GM12891 (cell line): ENCODE measurements around the gene MMP20.
A peak's percentile ranks its signal among the peaks of the same experiment; 100 is the strongest.

ENCODE experiments used
- DNase-seq: peaks from one replicate; pipeline ENCODE4 v3.0.0; 2011; ENCODE audit warnings: low spot score; ENCODE audit not compliant: insufficient read length
- FAIRE-seq: peaks from 2 replicates; lab custom pipeline; 2011; peaks lifted over from hg19 to GRCh38; lab: Jason Lieb, UNC
- PAX5 ChIP-seq: IDR thresholded peaks from 2 replicates; pipeline ENCODE4 v1.6.1; 2011; ENCODE audit warnings: low read length, moderate library complexity, mild to moderate bottlenecking; ENCODE audit not compliant: insufficient read depth, severe bottlenecking
- POLR2A ChIP-seq: IDR thresholded peaks from 2 replicates; pipeline ENCODE4 v1.6.1; 2011; ENCODE audit warnings: low read depth, low read length, control low read depth
- POLR2AphosphoS5 ChIP-seq: IDR thresholded peaks from 2 replicates; pipeline ENCODE4 v1.6.1; 2011; ENCODE audit warnings: low read depth, low read length, control low read depth
- POU2F2 ChIP-seq: IDR thresholded peaks from 2 replicates; pipeline ENCODE4 v1.6.1; 2011; ENCODE audit warnings: low read depth, mild to moderate bottlenecking, control low read depth, low read length, moderate library complexity
- SPI1 ChIP-seq: IDR thresholded peaks from 2 replicates; pipeline ENCODE4 v1.6.1; 2011; ENCODE audit warnings: low read depth, low read length, control low read depth
- TAF1 ChIP-seq: IDR thresholded peaks from 2 replicates; pipeline ENCODE4 v1.6.1; 2011; ENCODE audit warnings: low read depth, low read length, control low read depth

Gene MMP20

GRCh38 chr11:102546427-102546826 is 78.7 kb downstream of the MMP20 start:
- no peak for DNase-seq
- no peak for FAIRE-seq
- TF ChIP-seq POU2F2 = no peak
- no peak for TF ChIP-seq TAF1
- no peak for TF ChIP-seq PAX5
- no peak for TF ChIP-seq POLR2A
- peak; percentile 38; the same call in 1 of the 2 replicates for TF ChIP-seq SPI1
- TF ChIP-seq POLR2AphosphoS5 = no peak

DNA sequence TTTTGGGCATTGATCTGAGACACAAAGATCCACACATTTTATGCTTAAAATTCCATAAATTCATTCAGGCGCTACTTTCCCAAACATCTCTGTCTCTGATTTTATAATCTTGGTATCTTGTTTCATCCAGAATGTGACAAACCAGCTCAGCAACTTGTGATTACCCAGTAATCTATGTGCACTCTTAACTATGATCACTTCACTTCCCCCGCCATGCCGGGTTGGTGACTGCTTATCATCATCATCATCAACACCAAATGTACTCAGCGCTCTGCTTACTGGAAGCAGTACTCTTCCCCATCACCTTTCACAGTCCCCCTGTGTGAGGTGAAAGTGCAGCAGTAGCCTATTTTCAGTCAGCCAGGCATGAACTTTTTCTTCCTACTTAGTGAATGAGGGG is 79.4 kb downstream of the MMP20 start:
- DNase-seq (no peak), FAIRE-seq (peak; percentile 73)
- TF ChIP-seq SPI1 = no peak
- no peak for TF ChIP-seq POLR2AphosphoS5
- no peak for TF ChIP-seq POLR2A
- no peak for TF ChIP-seq POU2F2
- no peak for TF ChIP-seq PAX5
- TF ChIP-seq TAF1 = no peak

GRCh38 chr11:102544594-102544993 is 80.5 kb downstream of the MMP20 start:
- FAIRE-seq (no peak), DNase-seq (no peak)
- TF ChIP-seq POLR2AphosphoS5 (no peak), TAF1 (no peak), SPI1 (no peak), POU2F2 (no peak), PAX5 (no peak), POLR2A (no peak)

- DNase-seq (no peak), FAIRE-seq (no peak)
Observed at GRCh38 chr11:102539567-102539966, 85.6 kb downstream of the MMP20 start.

GRCh38 chr11:102538932-102539331 is 86.2 kb downstream of the MMP20 start:
- no peak for TF ChIP-seq POLR2A
- TF ChIP-seq POLR2AphosphoS5 = no peak
- no peak for TF ChIP-seq PAX5
- no peak for TF ChIP-seq POU2F2
- TF ChIP-seq SPI1 = no peak
- DNase-seq (no peak), FAIRE-seq (no peak)

More at GRCh38 chr11:102539567-102539966, 85.6 kb downstream of the MMP20 start:
- TF ChIP-seq TAF1 (no peak), PAX5 (no peak), POLR2A (no peak), SPI1 (no peak), POU2F2 (no peak), POLR2AphosphoS5 (no peak)

DNA sequence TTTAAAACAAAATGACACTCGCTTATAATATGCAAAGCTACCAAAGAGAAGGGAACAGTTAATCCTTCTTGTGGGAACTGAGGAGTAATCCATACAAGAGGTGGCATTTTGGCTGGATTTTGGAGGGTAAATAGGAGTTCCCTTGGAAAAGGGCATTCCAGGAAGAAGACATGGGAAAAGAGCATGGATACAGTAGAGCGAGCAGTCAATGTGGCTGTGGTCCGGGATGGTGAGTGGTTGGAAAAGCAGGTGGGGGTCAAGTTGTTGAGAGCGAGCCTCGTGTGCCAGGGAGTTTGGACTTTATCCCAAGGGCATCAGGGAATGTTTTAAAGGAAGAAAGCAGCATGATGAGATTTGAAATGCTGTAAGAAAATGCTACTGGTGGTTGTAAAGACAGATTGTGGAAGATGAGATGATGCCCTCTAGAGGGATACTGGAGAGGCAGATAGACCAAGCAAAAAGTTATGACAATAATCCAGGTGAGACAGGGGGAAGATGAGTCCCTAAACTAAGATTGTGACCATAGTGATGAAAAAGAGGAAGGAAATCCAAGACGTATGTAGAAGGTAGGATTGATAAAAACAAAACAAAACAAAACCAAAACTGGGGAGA is 90.8 kb downstream of the MMP20 start:
- TF ChIP-seq POLR2A (no peak), POU2F2 (no peak), SPI1 (no peak), POLR2AphosphoS5 (no peak), PAX5 (no peak), TAF1 (no peak)
- DNase-seq (no peak), FAIRE-seq (peak; percentile 74)

- peak; percentile 48 for FAIRE-seq
- DNase-seq = no peak
- no peak for TF ChIP-seq TAF1
Observed at GRCh38 chr11:102530558-102530957, 94.6 kb downstream of the MMP20 start, which contains the start of gene MMP7. TSS of gene MMP7 (minus strand) at chr11:102530747. CDS start at chr11:102530700, 47 bp downstream.

GRCh38 chr11:102528618-102529017 is 96.5 kb downstream of the MMP20 start:
- TF ChIP-seq POU2F2 = no peak
- no peak for TF ChIP-seq POLR2AphosphoS5
- TF ChIP-seq POLR2A = no peak
- no peak for TF ChIP-seq TAF1
- TF ChIP-seq PAX5 = no peak
- TF ChIP-seq SPI1 = no peak
- FAIRE-seq (no peak), DNase-seq (no peak)

GRCh38 chr11:102527684-102528083 is 97.4 kb downstream of the MMP20 start:
- DNase-seq = no peak
- no peak for TF ChIP-seq POLR2A
- TF ChIP-seq PAX5 = no peak
- no peak for TF ChIP-seq POU2F2
- TF ChIP-seq TAF1 = no peak
- no peak for TF ChIP-seq POLR2AphosphoS5
- no peak for TF ChIP-seq SPI1
- FAIRE-seq = no peak

DNA sequence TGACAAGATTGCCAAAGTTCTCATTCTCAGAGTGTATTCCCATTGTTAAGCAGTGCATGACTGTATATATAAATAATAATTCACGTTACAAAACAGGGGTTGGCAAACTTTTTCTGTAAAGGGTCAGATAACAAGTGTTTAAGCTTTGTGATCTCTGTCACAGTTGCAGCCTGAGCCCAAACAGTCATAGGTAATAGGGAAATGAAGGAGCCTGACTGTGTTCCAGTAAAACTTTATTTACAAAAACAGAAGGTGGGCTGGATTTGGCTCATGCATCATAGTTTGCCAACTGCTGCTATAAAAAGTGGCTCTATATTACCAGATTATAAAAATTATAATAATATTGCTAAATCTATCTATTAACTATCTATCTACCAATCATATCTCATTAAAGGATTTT is 98.1 kb downstream of the MMP20 start:
- TF ChIP-seq POU2F2 (no peak), SPI1 (no peak), POLR2A (no peak), PAX5 (no peak), POLR2AphosphoS5 (no peak), TAF1 (no peak)
- no peak for FAIRE-seq
- DNase-seq = no peak
